Right renal cortex interstitium (tissue), 3 donors: ENCODE data around the gene LGR5. TPM values are rescaled to one million over a fixed set of nuclear protein-coding genes. Genes with fewer than 3 reads are reported as not detected.

Experiments used
- DNase-seq, 3 donors: peaks; one replicate each; pipeline ENCODE4 v3.0.0-alpha.2; 2013; ENCODE audit warnings: low read depth in 3 of 3, low spot score in 2 of 3
- polyA plus RNA-seq, 3 donors: library from polyadenylated mRNA; unstranded; fragments of 120-200 nt; gene quantifications; one replicate each; pipeline ENCODE4 v1.2.1, GENCODE V29; 2013; ENCODE audit not compliant: insufficient read length in 3 of 3

The LGR5 gene
- polyA plus RNA-seq, 3 donors = 15.5 to 20.7 (median 16.6) TPM

DNA sequence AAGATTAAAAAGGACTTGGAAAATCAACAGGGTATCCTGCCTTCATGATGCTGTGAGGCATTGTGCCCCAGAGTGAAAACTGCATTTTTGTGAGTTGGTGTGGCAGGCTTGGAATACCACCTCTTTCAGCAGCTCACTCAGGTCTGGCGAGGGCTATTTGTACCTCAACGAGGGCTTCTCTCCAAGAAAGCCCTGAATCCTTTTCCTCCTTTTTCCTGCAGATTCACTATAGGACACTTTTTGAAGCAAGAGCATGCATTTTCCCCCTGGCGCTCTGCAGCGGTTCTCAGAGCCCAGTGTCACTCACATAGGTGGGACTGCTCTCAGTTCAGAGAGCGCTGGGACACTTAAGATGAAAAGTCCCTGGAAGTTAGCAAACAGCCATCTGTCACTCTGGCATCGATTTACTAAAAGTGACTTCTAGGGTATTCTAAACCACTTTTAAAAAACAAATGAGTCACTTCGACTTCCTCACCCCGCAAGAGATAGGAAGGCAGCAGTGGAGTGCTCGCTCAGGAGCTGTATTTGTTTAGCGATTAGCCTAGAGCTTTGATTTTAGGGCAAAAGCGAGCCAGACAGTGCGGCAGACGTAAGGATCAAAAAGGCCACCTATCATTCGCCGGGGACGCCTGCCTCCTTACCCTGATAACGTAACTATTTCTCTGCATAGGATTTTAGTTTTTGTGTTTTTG, 782 bp upstream of the LGR5 start:
- no peak for DNase-seq

DNA sequence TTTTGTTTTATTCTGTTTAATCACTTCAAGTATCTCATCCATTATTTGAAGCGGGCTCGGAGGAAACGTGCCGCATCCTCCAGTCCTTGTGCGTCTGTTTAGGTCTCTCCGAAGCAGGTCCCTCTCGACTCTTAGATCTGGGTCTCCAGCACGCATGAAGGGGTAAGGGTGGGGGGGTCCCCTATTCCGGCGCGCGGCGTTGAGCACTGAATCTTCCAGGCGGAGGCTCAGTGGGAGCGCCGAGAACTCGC, 311 bp upstream of the LGR5 start:
- no peak for DNase-seq

DNA sequence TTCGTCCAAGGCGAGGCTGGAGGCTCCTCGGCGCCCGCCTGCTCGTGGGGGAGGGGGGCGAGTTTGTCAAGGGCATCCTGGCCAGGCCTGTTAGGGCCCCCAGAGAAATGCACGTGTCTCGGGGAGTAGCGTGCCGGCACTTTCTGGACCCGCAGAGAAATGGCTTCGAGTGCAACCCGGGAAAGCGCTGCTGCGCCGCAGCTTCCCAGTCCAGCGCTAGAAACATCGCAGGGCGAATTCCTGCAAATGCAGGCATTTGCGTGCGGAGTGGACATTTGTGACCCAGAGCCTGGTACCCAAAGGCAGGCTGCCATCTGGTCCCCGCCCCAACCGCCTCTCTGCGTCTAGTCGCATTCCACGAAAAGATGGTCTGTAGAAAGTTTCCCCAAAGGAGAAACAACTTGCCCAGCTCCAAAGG, 756 bp downstream of the LGR5 start:
- DNase-seq = no peak

DNA sequence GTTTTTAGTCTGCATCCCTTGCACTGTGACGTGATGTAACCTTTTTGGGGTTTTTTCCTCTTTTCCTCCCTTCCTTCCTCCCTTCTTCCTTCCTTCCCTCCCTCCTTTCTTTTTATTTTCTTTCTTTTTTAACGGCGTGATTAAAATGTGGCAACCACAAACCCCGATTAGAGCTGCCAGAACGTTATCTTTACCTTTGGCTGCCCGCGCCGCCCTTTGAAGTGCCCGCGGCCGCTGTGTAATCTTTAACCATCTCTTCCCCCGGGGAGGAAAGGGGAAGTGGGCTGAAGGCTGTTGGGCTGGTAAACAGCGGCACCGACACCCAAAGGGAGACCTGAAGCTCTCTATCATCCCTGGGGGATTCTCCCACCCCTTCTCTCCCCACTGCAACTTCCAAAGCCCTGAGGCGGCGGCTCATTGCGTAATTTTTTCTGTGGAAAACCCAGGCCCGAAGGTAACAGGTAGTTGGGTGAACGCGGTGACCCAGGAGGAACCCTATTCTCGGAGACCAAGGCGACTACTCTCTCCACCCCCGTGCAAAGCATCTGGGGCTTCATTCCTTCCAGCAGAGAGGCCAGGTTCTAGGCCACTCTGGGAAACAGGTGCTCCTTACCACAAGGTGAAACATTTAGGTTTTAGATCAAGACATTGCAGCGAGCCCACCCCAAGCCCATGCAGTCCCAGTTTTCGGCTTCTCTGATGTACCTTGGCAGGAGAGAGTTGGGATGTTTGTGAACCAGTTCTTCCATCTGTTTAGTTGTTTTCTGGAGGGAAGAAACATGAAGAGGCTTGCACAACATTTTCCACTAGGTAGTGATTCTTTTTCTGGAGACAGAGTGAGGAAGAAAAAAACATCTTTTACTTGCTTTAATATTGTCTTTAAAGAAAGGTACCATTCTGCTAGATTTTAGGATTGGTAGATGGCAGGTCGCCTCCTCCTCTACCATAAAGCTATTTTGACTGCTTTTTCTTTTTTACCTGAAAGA, 1.5 kb downstream of the LGR5 start:
- DNase-seq = no peak

DNA sequence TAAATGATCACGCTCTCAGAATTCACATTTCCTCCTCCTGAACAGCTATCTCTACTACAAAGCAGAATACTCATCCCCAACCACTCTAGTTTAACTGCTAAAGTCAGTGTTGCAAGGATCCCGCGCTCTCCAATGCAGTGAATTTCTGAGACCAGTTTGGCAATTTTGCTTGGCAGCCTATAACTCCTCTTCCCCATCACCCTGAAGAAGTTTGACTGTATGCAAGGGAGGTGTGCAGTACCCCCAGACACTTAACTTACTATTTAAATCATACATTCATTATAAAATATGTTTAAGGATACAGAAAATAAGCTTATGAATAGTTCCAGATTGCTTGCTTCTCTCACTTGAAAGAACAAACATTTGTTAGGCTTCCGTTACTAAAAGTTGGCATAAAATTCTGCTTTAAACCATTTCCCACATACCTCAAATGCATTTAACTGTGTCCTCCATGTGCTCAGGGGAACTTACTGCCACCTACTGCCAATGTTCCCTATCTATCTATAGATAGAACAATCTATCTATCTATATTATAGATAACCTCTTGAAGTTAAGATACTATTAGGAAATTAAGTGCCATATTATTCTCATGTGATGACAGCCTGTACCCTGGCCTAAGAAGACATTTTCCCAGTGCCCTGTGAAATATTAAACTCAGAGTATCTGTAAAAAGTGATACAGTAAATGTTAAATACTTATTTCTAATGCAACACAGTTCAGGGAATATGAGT, 2.4 kb downstream of the LGR5 start:
- no peak for DNase-seq

DNA sequence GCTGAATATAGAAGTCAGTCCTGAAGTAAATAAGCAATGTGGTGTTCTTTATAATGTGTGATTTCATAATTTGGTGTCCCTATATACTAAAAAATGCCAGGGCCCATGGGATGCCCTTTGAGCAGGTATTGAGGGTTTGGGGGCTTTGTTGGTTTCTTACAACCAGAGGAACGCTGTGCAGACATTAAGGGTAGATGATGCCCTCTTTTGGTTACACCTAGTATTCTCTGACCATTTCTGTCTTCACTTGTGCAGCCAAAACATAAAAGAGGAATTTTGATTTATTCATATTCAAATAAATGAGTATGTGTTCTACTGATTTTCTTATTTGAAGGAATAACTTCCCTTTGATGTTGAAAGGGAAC, 3.0 kb downstream of the LGR5 start:
- DNase-seq = no peak

DNA sequence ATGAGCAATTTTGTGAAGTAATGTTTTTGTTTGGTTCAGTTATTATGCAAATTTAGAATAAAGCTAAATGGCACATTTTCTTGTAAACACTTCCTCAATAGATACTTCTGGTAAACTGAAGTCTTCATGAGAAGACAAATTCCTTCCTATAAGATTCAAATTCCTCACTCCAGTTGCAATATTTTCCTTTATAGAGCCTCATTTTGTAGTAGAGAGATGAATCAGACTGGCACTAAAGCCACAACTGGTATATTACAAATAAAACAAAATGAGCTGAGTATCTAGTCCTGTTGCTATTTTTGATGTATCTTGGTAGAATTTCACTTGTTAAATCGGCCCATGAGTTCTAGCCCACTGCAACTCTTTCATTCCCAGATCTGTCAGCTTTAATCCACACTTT, 5.5 kb downstream of the LGR5 start:
- DNase-seq = no peak

DNA sequence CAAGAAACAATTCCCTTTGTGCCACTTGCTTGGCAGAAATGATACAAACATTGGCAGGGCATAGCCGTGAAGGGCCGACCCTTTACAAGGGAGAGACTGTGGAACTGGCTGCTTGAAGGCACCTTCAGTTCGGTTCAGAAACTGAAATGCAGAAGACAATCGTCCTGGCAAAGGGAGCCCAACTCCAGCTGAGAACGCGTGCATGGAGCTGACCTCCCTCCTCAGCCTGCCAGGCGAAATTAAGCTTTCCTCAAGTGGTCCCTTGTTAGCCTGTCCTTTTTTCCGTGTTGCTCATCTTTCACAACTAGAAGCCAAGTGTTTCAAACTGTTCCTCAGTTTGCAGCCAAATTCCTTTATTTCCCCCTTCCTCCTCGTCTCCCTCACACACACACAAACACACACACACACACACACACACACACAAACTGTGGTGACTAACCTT, 8.1 kb downstream of the LGR5 start:
- DNase-seq = no peak

DNA sequence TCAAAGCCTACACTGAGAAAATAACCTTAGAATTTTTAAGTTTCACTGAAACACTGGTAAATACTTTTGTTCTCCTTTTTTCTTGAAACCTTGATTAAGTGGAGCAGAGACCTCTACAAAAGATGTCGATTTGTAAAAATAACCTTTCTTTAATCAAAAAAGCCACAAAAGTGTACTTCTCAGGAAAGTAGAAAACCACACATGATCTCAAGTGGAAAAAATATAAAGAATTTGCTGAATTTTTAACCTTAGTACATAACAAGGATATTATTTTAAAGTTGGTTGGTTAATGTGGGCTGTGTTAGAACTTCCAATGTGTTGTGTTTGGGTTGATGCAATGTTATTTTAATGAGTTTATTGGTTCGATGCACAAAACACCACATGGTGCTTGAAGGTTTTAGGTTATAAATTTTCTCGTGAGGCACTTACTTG, 8.6 kb downstream of the LGR5 start:
- DNase-seq = no peak

DNA sequence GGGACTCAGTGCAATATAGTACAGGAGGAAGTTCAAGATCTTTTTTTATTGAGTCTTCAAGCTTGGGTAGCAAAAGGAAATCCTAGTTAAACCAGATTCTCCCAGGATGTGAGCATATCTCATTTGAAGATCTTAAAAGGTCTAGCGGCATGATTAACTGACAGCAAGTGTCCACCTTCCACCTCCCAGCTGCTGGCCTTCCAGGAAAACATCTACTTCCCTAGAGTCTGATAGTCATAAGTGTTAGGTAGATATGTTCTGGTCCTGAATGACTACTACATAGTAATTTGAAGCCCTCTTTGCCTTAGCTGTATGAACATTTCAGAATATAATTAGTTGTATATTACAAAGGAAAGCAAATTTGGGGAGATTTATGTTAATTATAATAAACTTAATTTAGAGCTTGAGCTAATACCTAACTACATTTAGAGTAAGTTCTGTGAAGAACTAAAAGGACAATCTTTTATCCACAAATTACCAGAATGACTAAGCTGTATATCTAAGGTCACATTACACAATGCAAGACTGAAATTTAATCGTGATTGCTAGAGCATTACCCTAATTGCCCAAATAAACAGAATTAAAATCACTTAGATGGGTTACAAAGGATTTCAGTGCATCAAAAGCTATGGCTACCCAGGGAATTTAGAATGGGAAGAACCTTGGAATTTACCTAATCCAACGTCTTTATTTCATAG, 9.9 kb downstream of the LGR5 start:
- DNase-seq = no peak

DNA sequence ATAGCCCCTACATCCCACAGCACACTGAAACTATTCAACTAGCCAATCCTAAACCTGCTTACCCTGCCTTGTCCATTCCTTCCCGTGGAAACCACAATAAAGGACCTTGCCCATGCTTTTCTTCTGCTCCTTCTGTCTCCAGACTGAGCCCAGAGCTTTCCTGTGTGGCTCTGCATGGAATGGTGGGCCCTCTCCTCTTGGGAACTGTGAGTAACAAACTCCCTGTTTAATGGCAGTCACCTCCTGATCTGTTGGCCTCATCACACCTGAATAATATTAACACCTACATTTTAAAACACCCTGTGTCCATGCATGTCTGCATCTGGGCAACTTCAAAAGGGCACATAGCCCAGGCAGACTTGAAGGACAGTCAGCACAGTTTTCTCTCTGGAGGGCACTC, 12.4 kb downstream of the LGR5 start:
- DNase-seq = no peak

DNA sequence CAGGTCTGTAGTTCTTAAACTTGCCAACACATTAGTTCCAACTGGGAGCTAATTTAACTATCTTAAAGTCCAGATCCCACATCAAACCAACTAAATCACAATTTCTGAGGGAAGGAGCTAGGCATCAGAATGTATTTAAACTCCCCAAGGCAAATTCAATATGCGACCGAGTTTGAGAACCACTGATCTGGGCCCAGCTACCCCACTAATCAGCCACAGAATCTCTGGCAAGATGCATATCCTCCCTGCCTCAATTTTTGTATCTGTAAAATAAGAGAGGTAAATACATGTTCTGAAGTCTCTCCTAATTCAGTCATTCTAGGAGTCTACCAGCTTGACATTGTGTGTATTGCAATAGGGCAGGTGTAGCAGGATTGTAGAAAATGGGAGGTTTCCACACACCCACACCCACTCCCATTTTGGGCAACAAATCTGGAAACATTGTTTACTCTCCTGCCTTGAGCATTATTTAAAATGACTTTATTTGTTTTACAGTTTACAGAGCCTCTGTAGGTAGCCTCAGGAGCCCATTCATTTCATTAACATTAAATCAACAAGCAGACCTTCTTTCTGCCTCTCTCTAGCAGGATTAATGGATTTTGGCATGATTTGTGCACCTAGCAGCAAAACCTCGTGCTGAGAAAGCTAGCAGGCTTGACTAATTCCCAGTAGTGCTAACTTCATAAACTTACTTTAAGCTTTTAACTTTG, 15.6 kb downstream of the LGR5 start:
- DNase-seq = no peak

DNA sequence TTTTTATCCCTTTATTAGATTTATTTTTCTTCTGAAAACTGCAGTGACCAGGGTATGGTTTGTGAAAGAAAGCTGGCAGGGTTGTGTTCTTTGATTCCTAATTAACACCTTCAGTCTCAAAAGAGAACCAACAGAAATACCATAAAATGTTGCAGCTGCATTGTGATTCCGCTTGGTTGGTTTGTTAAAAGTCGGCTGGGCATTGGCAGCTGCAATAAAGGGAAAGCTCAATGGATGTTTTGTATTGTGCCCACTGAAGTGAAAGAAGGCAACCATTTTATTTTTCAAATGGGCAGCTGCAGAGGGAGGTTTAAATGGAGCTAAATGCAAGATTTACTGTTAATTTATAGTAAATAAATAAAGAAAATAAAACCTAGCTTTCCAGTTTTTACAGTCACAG, 16.7 kb downstream of the LGR5 start:
- no peak for DNase-seq

DNA sequence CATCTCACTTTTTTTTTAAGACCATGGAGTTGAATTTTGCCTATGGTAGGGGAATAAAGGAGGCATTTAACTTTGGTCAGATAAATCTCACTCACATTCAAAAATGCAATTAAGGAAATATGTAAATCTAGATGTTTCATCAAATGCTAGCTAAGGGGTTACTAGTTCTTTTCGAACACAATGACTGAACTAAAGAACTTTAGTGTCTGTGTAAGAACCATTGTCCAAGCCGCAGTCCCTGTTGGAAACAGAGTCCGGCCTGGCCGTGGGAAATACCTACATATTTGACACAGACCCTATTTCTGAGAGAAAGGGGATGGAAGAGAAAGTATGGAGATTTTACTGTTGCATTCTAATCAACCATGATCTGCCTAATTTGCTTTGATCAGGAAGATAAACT, 17.4 kb downstream of the LGR5 start:
- DNase-seq = no peak

DNA sequence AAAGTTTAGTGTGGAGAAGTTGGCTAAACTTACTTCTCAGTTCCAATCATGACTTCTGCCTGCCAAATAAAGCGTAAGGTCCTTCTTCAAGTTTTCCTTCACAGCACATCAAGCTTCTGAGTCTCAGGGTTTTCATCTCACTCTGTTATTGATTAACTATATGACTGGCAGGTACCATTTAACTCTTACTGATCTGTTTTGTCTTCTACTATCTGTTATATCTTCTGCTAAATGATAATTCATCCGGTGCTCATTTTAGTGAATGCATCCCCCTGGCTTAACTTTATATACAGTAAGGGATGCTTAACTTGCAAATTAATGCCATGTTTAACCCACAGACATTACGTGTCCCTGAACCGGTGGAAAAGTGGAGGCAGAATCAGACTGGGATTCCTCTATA, 20.7 kb downstream of the LGR5 start:
- DNase-seq = no peak

DNA sequence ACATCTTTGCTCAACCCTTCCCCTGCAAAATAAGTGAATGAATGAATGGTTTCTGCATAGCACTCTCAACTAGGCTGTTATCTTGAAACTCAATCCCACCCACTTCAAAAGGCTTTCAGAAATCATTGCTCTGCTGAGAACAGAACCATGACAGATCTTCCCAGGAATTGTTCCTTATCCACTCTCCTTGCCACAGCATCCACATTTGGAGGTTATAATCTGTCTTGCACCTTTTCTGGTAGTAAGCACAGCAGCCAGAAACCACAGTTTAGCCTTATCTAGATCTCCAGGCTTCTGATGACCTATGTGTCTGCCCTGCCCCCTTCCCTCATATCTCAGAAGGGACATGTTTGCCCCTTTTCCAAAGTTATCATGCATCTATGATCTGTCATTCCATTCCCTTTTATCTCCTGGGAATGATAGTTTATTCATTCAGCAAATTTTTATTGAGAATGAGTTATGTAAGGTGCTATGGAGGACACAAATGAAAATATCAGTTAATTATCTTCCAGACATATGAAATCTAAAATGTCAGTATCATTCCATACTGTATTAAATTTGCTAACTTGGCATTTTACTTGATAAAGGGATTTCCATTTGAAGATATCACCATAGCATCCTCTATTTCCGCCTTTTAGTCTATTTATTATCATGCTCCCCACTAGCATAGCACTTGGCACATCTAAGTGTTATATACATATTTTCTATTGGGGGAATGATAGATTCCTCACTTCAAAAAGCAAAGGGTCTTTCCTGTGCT, 21.4 kb downstream of the LGR5 start:
- DNase-seq = no peak

DNA sequence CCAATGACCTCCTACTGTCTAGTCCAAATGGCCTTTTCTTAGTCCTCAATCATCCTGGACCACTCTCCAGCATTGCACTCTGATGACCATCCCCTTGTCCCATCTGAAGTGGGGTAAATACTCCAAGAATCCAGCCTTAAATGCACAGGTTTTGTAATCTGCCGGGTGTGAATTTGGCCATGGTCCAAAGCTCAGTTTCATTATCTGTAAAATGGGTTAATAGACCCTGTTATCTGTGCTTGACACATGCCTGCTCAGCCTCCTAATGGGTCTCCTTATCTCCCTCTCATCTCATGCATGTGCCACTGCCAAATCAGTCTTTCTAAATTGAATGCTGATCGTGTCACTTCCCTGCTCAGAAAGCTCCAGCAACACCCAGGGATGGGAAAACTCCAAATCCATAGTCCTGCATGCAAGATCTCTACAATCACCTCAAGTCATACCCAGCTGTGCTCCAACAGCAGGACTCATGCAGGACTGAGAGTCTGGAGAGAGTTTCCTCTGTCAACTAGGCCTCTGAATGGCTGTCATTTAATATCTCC, 22.3 kb downstream of the LGR5 start:
- DNase-seq = no peak

DNA sequence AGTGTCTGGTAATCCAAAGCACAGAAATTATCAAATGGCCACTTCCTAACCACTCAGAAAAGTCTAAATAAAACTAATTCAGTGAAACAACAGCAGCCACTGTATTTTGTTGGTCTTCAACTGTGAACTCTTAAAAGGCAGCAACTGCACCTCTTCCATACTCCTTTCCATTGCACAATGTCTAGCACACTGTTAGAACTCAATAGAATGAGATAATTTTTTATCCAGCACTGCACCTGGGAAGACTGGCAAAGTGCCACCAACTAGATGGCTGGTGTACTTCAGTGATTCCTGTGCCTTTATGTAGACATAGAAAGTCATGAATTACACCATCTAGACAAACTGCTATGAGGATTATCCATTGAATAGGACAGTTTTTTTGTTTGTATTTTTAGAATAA, 26.2 kb downstream of the LGR5 start:
- no peak for DNase-seq

DNA sequence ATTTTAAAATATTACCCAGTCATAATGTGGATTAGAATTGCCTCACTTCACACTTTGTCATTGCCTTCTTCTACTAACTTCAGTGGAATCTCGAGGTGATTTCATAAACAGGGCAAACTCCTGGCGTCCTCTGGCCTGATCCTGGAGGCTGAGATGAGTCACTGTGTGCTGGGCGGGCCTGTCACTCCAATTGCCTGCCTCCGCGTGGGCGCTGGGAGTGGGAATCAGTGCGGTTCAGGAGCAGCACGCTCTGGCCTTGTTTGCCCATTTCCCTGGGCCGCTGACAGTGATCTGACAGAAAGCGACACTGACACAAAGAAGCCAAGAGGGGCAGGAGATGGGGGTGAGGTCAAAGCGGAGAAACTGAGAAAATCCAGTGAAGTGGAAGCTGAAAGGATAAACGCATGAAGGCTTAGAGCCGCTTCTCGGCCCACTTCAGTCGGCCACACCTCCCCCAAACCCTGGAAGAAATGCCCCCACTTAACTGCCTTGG, 29.7 kb downstream of the LGR5 start:
- no peak for DNase-seq
